ENCODE results near the gene CRELD1. TPM values are rescaled to one million over a fixed set of nuclear protein-coding genes. Genes with fewer than 3 reads are reported as not detected.
A peak's percentile ranks its signal among the peaks of the same experiment; 100 is the strongest.

CRELD1 gene
- total and polyA plus RNA-seq, 9 of the 15 experiments (the other 6 are each of a cell fraction or from before 2014, with no cell fraction given) = 3.3 to 25.8 (median 16.5) TPM

DNA sequence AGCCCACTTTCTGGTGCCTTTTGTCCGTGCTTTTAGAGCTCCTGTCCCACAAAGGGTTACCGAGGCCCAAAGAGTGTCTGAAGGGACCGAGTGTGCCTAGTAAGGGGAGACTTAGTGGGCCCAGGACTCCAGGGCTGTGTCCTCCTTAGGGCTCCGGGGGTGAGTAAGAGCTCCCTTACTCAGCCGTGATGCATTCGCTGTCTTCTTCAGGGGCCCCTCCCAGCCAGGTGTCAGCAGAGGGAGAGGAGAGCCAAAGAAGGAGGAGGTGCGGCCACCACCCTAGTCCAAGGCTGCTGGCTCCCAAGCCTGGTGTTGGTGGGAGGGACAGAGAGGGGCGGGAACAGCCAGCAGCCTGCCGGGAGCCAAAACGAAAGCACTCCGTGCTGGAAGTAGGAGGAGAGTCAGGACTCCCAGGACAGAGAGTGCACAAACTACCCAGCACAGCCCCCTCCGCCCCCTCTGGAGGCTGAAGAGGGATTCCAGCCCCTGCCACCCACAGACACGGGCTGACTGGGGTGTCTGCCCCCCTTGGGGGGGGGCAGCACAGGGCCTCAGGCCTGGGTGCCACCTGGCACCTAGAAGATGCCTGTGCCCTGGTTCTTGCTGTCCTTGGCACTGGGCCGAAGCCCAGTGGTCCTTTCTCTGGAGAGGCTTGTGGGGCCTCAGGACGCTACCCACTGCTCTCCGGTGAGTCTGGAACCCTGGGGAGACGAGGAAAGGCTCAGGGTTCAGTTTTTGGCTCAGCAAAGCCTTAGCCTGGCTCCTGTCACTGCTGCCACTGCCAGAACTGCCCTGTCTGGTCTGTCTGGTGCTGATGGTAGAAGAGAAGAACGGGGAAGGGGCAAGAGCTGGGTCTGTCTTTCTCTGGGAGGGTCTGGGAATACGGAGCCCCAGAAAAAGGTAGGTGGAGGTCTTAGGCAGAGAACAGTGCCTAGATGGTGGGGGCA is 16.6 kb upstream of the CRELD1 start, which contains the start of gene IL17RC (continued):
- TF ChIP-seq, protein P1, sequence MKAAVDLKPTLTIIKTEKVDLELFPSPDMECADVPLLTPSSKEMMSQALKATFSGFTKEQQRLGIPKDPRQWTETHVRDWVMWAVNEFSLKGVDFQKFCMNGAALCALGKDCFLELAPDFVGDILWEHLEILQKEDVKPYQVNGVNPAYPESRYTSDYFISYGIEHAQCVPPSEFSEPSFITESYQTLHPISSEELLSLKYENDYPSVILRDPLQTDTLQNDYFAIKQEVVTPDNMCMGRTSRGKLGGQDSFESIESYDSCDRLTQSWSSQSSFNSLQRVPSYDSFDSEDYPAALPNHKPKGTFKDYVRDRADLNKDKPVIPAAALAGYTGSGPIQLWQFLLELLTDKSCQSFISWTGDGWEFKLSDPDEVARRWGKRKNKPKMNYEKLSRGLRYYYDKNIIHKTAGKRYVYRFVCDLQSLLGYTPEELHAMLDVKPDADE (conservative IDR thresholded peaks at IDR 0.05; ENCODE audit: control insufficient read depth, low read depth, low read length) = no peak
- 0 out of 2 replicates have a peak, but pooled peaks have one; percentile 10 for TF ChIP-seq ZNF133 (CRISPR knock-in tag; IDR thresholded peaks at IDR 0.05)
- TF ChIP-seq GATAD2B (IDR thresholded peaks at IDR 0.05; ENCODE audit: borderline replicate concordance) = no peak
- TF ChIP-seq, protein P2, sequence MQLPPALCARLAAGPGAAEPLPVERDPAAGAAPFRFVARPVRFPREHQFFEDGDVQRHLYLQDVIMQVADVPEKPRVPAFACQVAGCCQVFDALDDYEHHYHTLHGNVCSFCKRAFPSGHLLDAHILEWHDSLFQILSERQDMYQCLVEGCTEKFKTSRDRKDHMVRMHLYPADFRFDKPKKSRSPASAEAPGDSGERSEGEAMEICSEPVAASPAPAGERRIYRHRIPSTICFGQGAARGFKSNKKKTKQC (CRISPR knock-in tag; IDR thresholded peaks at IDR 0.05) = 0 out of 2 replicates have a peak, but pooled peaks have one; percentile 5
- 0 out of 2 replicates have a peak, but pooled peaks have one; percentile 43 for TF ChIP-seq LCOR (CRISPR knock-in tag; IDR thresholded peaks at IDR 0.05)
- no peak for TF ChIP-seq HDAC8 (tag; IDR thresholded peaks at IDR 0.05)
- no peak; the same call in 1 of the 2 replicates for TF ChIP-seq JUND (IDR thresholded peaks at IDR 0.05; ENCODE audit: borderline replicate concordance, low read depth, low read length)
- TF ChIP-seq JUND (tag; IDR thresholded peaks at IDR 0.05; ENCODE audit: borderline replicate concordance, low read depth, low read length) = peak; percentile 47; the same call in 1 of the 3 replicates
- TF ChIP-seq SMAD2 (IDR thresholded peaks at IDR 0.05; ENCODE audit: low read depth, low read length) = no peak
- TF ChIP-seq LARP7 (IDR thresholded peaks at IDR 0.05) = no peak
- TF ChIP-seq, protein P3, sequence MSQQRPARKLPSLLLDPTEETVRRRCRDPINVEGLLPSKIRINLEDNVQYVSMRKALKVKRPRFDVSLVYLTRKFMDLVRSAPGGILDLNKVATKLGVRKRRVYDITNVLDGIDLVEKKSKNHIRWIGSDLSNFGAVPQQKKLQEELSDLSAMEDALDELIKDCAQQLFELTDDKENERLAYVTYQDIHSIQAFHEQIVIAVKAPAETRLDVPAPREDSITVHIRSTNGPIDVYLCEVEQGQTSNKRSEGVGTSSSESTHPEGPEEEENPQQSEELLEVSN (IDR thresholded peaks at IDR 0.05; ENCODE audit: borderline replicate concordance in 1 of 2, extremely low read depth in 1 of 2, insufficient read depth in 1 of 2, insufficient read length in 1 of 2, low read depth in 1 of 2, low read length in 1 of 2, poor library complexity in 1 of 2, severe bottlenecking in 1 of 2) = peak in 1 of 2 experiments; percentile 76
- 0 out of 2 replicates have a peak, but pooled peaks have one; percentile 55 for TF ChIP-seq SMARCE1 (IDR thresholded peaks at IDR 0.05)
- TF ChIP-seq CBX3 (IDR thresholded peaks at IDR 0.05; ENCODE audit: borderline replicate concordance in 1 of 2, low read length in 2 of 2) = peak in 1 of 2 experiments; percentile 15; a peak in 1 of 3 replicates
- TF ChIP-seq, protein P4, sequence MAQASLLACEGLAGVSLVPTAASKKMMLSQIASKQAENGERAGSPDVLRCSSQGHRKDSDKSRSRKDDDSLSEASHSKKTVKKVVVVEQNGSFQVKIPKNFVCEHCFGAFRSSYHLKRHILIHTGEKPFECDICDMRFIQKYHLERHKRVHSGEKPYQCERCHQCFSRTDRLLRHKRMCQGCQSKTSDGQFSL (CRISPR knock-in tag; IDR thresholded peaks at IDR 0.05) = peak; percentile 76
- TF ChIP-seq, protein P4 (tag; IDR thresholded peaks at IDR 0.05) = no peak; a peak in 1 of 4 replicates
- TF ChIP-seq TBP (optimal IDR thresholded peaks at IDR 0.05; ENCODE audit: low read depth, low read length) = peak; percentile 62
- peak; percentile 92 for TF ChIP-seq CTBP1 (IDR thresholded peaks at IDR 0.05; ENCODE audit: borderline replicate concordance)
- TF ChIP-seq, protein P5, sequence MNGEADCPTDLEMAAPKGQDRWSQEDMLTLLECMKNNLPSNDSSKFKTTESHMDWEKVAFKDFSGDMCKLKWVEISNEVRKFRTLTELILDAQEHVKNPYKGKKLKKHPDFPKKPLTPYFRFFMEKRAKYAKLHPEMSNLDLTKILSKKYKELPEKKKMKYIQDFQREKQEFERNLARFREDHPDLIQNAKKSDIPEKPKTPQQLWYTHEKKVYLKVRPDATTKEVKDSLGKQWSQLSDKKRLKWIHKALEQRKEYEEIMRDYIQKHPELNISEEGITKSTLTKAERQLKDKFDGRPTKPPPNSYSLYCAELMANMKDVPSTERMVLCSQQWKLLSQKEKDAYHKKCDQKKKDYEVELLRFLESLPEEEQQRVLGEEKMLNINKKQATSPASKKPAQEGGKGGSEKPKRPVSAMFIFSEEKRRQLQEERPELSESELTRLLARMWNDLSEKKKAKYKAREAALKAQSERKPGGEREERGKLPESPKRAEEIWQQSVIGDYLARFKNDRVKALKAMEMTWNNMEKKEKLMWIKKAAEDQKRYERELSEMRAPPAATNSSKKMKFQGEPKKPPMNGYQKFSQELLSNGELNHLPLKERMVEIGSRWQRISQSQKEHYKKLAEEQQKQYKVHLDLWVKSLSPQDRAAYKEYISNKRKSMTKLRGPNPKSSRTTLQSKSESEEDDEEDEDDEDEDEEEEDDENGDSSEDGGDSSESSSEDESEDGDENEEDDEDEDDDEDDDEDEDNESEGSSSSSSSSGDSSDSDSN (IDR thresholded peaks at IDR 0.05; ENCODE audit: borderline replicate concordance in 1 of 2, low read depth in 2 of 2, low read length in 2 of 2) = 0 out of 4 replicates have a peak, but pooled peaks of 1 of the 2 experiments have one; percentile 28
- 0 out of 4 replicates have a peak, but pooled peaks of 1 of the 2 experiments have one; percentile 45 for TF ChIP-seq SIN3A (IDR thresholded peaks at IDR 0.05; ENCODE audit: borderline replicate concordance in 2 of 2, control insufficient read depth in 1 of 2, low read depth in 2 of 2, low read length in 2 of 2)
